ENCODE data around the gene GSTK1.

DNA sequence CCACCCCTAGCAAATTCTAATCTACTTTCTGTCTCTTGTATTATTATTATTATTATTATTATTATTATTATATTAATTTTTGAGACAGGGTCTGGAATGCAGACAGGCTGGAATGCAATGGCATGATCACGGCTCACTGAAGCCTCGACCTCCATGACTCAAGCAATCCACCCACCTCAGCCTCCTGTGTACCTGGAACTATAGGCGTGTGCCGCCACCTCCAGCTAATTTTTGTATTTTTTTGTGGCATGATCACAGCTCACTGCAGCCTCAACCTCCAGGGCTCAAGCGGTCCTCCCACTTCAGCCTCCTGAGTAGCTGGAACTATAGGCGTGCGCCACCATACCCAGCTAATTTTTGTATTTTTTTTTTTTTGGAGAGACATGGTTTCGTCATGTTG, 18.9 kb downstream of the GSTK1 start:
- TF ChIP-seq EP300 (IDR thresholded peaks at IDR 0.05) (no peak), CTCF (IDR thresholded peaks at IDR 0.05) (no peak), POLR2AphosphoS5 (IDR thresholded peaks at IDR 0.05) (no peak), POLR2A (IDR thresholded peaks at IDR 0.05) (no peak)

All from stomach (tissue), 4 donors.